ENCODE measurements around the gene CDKN1A.
"Not testable (repeated sequence)": the region's sequence is repeated elsewhere in the genome, so short reads cannot be mapped to it uniquely, and the experiment has no call there.

Gene CDKN1A

DNA sequence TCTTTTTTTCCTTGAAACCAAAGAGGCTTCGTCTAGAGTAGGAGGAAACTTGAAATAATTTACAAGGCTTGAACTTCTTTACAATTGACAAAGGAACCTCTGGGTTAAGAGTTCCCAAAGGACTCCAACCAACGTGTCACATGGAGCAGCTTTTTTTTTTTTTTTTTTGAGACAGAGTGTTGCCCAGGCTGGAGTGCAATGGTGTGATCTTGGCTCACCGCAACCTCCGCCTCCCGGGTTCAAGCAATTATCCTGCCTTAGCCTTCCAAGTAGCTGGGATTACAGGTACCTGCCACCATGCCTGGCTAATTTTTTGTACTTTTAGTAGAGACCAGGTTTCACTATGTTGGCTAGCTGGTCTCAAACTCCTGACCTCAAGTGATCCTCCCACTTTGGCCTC, 24.0 kb upstream of the CDKN1A start:
- DNase-seq (ENCODE audit: low read depth, low spot score); H3K27ac ChIP-seq: not testable (repeated sequence)

DNA sequence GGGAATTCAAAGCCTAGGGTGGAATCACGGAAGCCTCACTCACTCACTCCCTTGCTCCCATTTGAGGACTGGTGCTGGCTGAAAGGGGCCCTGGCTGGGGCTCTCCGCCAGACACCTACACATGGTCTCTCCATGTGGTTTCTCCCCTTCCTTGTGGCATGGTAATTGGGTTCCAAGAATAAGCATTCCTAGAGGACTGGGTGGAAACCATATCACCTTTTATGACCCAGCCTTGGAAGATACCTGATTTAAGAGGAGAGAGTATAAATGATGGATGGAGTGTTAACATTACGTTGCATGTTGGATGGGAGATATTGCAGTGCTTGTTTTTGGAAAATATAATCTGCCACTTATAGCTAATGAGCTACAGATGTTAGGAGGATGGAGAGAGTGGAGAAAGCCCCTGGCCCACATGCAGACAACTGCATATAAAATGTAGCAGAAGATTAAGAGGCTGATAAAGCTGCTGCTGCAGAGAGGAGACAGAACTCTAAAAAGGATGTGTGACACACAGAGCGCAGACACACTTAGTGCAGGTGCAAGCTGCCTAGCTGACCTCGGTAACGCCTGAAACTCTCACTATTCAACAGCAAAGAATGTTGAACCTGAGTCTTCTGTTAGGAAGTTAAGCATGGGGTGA, 23.3 kb upstream of the CDKN1A start:
- DNase-seq (ENCODE audit: low read depth, low spot score) = no peak
- no peak overlapping the region for H3K27ac ChIP-seq

DNA sequence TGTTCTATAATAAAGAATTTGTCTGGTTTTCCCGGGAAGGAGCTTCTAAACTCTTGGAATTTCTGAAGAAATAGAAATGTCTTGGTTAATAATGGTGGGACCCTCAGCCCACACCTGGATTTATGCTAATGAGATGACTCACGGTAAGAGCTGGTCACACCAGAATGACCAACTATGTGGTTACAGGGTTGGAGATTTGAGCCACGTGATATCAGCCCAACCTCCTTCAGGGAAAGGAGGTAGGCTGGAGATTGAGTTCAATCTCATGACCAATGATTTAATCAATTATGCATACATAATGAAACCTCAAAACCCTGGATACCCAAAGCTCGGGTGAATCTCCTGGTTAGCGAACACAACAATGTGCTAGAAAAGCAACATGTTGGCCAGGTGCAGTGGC, 22.1 kb upstream of the CDKN1A start:
- DNase-seq (ENCODE audit: low read depth, low spot score) = no peak
- H3K27ac ChIP-seq = no peak overlapping the region

DNA sequence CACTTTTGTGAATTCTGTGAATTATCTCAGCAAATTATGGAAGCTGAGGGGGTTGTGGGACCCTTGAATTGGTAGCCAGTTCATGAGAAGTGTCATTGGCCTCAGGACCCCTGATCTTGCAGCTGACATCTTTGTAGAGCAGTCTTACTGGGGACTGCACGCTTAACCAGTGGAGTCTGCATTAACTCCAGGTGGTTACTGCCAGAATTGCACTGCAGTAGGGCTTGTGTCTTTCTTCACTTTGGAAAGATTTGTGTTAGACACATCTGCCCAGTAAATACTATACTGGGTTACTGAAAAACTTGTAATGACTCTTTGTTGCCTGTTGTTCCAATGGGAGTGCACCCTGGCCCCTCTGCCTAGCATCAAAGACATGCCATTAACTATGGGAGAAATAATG, 21.2 kb upstream of the CDKN1A start:
- peak overlapping the region; percentile 18 for H3K27ac ChIP-seq
- DNase-seq (ENCODE audit: low read depth, low spot score) = no peak

DNA sequence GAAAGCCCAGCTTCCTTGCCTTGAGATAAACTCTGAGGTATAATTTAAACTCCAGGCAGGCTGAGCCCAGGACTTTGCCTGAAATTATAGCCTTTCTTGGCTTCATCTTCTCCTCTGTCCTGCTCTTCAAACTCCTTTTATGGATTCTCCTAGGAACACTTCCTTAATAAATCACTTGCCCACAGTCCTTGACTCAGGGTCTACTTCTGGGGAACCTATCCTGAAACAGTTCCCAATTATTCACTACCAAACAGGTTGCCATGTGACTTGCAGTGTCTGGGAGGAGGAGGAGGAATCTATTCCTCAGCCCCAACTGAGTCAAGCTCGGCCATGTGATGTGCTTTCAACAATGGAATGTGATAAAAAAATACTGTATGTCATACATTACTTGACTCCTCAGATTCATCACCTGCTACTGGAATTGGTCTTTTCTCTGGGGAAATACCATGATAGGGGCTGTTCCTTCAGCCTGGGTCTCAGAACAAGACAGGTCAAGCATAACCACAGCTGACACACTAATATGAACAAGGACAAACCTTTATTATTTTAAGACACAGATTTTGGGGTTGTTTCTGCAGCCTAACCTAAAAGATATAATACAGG, 20.5 kb upstream of the CDKN1A start:
- peak; percentile 91 for DNase-seq (ENCODE audit: low read depth, low spot score)
- peak overlapping the region; percentile 18 for H3K27ac ChIP-seq

DNA sequence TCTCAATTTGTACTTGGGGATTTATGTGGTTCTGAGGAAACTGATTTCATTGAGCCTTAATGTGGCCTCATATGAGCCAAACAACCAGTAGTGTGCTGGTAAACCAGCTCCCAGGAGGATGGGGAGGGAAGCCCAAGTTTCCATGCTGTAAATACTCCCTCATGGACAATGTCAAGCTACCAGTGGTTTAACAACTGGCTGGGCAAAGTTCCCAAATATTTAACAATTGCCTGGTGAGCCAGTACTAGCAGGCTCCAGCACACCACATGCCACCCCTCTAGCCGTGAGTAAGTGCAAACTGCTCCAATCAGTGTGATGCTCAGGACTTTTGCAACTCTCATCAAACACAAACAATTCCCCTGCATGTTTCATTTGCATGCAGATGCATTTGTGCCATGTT, 19.2 kb upstream of the CDKN1A start:
- no peak overlapping the region for H3K27ac ChIP-seq
- no peak for DNase-seq (ENCODE audit: low read depth, low spot score)

DNA sequence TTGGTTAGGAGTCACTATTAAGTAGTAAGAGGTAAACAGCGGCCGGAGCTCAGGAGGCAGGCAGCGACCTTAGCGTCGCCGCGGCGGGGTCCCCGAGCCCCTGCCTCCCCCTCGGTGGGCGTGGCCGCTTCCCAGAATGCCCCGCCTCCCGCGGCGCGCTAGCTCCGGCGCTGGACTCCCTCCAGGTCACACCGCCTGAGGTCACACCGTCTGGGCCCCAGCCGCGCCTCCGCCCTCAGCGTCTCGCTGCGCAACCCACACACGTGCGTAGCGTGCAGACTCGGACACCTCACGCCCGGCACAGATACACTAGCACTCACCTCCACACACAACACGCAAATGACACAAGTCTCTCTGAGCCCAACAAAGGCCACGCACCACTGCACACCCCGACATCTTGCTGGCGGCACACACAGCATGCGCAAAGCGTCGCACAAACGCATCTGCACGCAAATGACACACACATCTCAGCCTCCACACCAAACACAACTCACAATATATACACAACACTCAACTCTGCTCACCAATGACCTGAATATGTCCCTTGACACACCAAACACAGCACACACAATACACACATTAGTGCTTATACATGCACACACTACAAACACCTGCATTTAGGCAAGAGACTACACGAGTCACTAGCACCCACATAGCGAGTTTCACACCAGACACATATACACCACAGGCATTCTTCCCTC, 17.6 kb upstream of the CDKN1A start:
- no peak overlapping the region for H3K27ac ChIP-seq
- DNase-seq (ENCODE audit: low read depth, low spot score) = no peak

DNA sequence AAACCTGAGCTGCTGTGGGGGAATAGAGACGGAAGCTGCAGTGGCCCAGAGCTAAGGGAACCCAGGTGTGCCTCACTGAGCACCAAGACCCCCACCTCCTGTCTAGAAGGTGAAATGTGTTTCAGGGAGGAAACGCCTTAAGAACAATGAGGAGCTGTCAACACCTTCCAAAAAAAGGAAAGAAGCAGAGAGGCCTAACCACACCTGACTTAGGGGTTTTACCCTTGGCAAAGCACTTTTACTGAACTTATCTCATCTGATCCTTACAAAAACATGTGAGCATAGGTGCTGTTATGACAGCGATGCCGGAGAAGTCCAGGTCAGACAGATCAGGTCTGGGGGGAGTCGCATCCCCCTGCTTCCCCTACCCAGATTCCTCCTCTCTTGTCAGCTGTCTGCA, 16.1 kb upstream of the CDKN1A start:
- DNase-seq (ENCODE audit: low read depth, low spot score) = no peak
- H3K27ac ChIP-seq = no peak overlapping the region

DNA sequence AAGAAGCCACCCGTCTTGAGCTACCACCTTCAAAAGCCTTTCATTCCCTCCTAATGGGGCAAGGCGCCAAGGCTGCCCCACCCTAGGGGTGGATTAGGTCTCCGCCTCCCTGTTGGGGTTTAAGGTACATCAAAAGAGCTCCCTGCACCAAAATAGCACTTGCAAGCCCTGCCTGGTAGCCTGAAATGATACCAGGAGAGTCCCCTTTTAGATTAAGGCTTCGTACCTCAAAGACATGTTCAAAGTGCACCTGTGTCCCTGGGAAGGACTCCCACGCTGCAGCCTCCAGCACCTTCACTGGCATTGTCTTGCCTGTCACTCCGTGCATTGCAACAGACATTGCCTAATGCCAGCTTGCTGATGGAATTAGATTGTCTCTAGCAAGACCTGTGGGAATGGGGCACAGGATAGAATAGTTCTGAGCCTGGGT, 15.7 kb upstream of the CDKN1A start:
- no peak overlapping the region for H3K27ac ChIP-seq
- DNase-seq (ENCODE audit: low read depth, low spot score) = no peak

DNA sequence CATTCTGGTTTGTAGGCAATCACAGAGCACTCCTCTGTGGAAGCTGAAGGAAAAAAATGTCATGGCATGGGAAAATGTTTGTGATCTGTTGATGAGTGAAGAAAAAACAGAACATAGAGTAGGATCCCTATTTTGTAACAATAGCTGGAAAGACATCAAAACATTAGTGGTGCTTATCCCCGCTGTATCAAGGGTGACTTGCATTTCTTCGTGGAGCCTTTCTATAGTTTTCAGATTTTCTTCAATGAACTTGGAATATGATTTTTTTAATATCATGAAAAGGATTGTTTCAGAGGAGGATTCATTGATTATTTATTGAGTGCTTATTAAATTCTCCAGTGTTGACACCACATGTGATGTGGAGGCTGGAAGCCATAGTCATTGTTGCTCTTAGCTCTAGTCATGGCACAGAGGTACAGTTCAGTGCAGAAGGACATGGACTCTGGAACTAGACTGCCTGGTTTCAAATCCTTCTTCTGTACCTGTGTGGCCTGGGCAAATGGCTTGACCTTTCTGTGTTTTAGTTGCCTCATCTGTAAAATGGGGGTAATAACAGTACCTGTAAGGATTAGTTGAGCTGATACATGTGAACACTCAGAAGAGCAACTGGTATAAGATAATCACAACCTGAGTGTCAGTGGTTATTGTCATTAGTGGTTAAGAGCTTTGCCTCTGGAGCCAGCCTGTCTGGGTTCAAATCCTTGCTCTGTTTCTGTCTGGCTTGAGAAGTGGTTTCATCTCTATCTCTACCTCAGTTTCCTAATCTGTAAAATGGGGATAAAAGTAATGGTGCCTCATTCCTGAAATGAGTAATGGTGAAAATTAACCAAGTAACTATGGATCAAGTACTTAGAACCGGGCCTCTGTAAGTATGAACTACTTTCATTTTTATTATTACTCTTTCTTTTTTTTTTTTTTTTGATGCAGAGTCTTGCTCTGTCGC, 14.7 kb upstream of the CDKN1A start:
- no peak overlapping the region for H3K27ac ChIP-seq
- DNase-seq (ENCODE audit: low read depth, low spot score) = no peak

DNA sequence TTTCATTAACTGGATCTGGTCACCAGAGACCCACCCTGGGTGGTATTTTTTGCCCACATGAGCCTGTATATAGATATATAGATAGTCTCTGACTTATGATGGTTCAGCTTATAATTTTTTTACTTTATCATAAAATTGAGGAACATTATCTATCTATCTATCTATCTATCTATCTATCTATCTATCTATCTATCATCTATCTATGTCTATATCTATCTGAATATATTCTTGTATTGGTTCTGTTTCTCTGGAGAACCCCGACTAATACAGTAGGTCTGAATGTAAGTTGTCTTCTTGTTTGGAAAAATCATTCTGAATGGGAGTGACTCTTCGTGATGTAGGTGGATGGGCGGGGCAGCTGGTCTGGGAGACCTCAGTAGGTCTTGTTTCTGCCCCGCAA, 13.3 kb upstream of the CDKN1A start:
- DNase-seq (ENCODE audit: low read depth, low spot score) = no peak
- no peak overlapping the region for H3K27ac ChIP-seq

DNA sequence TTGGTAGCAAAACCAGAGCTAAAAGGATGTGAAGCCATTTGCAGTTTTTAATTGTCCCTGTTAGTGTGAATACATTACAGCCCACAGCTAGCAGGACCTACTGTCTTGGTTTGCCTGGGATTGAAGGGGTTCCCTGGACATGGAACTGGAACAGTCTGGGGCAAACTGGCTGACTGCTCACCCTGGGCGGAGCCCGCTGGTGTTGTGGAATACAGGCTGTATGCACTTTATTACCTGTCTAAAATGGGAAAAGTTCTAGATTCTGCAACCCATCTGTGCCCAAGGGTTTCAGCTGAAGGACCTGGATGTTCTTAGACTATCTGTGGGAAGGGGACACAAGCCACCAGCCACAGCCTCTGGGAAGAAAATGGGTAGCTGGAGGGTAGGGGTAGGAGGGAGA, 12.2 kb upstream of the CDKN1A start:
- no peak for DNase-seq (ENCODE audit: low read depth, low spot score)
- H3K27ac ChIP-seq = peak overlapping the region; percentile 72

DNA sequence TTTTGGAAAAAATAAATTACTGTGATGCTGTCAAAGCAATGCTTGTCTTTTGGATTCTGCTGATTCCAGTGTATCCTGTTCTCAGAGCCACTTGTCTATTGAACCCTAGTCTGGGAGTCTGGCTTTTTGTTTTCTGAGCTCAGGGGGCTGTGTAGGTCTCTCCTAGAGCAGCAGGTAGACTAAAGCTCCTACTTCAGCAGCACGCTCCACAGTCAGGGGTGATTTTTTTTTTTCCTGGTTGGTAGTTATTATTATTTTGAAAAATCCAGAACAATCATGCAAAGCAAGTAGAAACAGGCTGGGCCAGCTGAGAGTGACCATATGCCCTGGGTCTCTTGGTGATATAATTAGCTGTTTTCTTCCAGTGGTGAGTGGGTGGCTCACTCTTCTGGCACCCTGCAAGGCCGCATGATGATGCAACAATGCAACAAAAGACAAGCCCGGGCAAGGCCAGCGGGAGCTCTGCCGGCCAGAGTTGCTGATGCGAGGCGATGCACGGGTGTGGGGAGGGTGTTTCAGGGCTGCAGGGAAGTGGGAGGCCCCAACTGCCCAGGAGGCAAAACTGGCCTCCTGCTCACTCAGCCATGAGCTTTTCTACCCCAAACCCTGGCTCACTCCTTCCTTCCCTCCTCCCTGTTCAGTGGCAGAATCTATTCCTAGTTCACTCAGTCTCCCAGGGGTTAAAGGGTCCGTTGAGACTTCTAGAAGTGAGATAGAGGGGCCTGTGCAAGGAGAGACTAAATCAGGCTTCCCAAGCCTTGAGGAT, 11.5 kb upstream of the CDKN1A start:
- peak overlapping the region; percentile 72 for H3K27ac ChIP-seq
- DNase-seq (ENCODE audit: low read depth, low spot score) = peak; percentile 90

DNA sequence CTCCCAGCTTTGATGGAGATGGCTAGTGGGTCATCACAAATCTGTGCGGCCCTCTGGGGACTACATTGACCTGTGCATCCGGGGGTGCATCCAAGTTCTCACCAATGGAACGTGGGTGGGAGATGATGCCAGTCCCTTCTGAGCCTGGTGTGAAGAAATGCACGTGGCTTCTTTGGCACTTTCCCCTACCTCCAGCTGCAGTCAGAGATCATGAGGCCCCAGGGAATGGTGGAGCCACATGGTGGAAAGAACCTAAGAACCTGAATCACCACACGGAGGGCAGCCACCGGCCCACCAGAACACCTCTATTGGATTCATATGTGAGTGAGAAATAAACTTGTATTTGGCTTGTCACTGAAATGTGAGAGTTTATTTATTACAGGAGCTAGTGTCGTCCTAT, 9.9 kb upstream of the CDKN1A start:
- no peak for DNase-seq (ENCODE audit: low read depth, low spot score)
- H3K27ac ChIP-seq = no peak overlapping the region

DNA sequence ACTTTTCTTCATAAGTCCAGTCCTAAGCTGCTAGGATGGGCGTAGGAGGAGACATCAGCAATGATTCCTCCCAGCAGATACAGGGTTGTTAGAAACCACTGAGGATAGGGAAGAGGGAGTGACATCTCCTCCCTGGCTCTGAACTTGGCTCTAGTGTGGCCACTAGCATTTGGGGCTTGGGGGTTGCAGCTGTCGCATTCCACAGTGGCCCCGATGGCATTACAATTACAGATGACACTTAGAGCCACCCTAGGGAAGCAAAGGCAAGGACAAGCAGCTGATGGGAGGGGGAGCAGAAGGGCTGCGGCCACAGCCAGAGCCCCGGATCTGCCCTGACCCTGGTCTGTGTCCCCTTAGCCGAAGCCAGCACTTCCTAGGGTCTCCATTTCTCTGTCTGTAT, 9.5 kb upstream of the CDKN1A start:
- DNase-seq (ENCODE audit: low read depth, low spot score) = no peak
- H3K27ac ChIP-seq = no peak overlapping the region

DNA sequence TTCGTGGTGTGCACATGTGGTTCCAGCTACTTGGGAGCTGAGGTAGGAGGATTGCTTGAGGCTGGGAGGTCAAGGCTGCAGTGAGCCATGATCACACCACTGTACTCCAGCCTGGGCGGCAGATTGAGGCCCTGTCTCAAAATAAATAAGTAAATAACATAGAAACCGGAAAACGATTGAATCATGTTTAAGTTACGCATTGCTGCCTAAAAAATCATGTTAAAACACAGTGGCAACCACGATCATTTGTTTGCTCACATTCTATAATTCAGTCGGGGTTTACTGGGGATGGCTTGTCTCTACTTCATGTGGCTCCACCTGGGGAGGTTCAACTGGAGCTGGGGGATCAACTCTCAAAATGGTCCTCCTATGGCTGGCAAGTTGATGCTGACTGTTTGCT, 8.2 kb upstream of the CDKN1A start:
- DNase-seq (ENCODE audit: low read depth, low spot score) = no peak
- H3K27ac ChIP-seq = no peak overlapping the region

DNA sequence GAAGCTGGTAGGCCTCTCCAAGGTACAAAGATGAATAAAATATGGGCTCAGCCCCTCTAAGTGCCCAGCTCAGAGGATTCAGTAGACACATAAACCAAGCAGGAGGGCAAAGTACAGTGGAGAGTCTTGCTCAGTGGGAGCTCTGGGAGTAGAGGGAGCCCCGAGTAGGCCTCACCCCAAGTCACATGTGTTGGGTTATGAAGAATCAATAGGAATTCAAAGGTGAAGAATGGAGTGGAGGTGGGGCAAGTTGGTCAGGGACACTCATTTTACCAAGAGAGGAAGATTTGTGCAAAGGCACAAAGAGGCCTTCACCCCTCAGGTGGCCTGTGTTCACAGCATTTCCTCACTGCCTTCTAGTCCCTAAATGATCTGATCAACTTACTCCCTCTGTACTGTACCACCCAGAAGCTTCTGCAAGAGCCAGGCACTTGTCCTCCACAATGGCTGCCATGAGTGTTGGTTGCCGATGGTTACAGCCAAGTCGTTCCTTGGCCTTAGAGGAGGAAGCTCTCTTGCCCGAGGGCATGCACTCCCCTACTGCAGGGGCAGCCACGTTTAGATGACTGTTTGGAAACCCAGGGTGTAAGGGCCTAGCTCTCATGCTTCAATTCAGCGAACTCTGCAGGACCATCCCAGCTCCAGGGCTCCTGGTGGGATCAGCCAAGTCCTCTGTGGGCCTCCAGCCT, 6.7 kb upstream of the CDKN1A start:
- DNase-seq (ENCODE audit: low read depth, low spot score) = no peak
- no peak overlapping the region for H3K27ac ChIP-seq

DNA sequence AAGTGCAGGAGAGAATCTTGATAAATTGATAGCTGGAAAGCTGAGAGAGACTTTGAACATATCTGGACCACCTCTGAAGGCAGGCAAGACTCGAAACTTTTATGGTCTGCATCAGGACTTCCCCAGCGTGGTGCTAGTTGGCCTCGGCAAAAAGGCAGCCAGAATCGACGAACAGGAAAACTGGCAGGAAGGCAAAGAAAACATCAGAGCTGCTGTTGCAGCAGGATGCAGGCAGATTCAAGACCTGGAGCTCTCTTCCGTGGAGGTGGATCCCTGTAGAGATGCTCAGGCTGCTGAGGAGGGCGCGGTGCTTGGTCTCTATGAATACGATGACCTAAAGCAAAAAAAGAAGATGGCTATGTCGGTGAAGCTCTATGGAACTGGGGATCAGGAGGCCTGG, 4.6 kb upstream of the CDKN1A start:
- no peak for DNase-seq (ENCODE audit: low read depth, low spot score)
- H3K27ac ChIP-seq = no peak overlapping the region

DNA sequence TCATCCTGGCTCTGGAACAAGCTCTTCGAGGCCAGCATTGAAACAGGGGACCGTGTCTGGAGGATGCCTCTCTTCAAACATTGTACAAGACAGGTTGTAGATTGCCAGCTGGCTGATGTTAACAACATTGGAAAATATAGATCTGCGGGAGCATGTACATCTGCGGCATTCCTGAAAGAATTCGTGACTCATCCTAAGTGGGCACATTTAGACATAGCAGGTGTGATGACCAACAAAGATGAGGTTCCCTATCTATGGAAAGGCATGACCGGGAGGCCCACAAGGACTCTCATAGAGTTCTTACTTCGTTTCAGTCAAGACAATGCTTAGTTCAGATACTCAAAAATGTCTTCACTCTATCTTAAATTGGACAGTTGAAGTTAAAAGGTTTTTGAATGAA, 3.6 kb upstream of the CDKN1A start:
- no peak for DNase-seq (ENCODE audit: low read depth, low spot score)

More for the DNA sequence above, 3.6 kb upstream of the CDKN1A start:
- no peak overlapping the region for H3K27ac ChIP-seq

All from epithelial cell of prostate (primary cell).